SH-SY5Y (cell line): ENCODE measurements around the gene OR13C5.

ENCODE experiments used
- GATA2 ChIP-seq: IDR thresholded peaks from 2 replicates; pipeline ENCODE4 v1.6.1; 2011; ENCODE audit warnings: mild to moderate bottlenecking, low read depth, low read length
- GATA3 ChIP-seq: IDR thresholded peaks from 2 replicates; pipeline ENCODE4 v1.6.1; 2011; ENCODE audit warnings: low read depth, mild to moderate bottlenecking, low read length, moderate library complexity

DNA sequence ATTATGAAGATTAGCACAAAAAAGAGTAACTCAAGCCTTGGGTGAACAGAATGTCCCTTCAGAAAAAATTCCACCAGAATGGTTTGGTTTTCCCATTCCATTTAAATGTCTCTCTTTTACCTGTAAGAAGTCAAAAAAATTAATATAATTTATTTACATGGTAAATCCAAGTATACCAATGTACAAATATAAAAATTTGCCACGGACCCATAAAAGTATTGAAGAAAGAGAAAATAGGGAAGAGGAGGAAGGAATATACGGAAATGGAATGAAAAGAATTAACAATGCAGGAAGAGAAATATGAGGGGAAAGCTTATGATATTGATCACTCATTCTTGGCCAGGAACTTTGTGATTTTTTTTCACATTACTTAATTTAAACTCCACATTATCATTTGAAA is 18.9 kb upstream of the OR13C5 start, which contains the start of gene OR13C9:
- TF ChIP-seq GATA2 (no peak), GATA3 (no peak)
